Fibroblast of pulmonary artery (primary cell): ENCODE results near the gene DLX3.

ENCODE experiments used
- DNase-seq: peaks from one replicate; pipeline ENCODE4 v3.0.0-alpha.2; 2010; ENCODE audit warnings: low read depth
- H3K4me3 ChIP-seq: replicated peaks from 2 replicates; pipeline ENCODE4 v1.5.1; 2011; ENCODE audit warnings: low read depth, mild to moderate bottlenecking, control low read depth, low read length, moderate library complexity
- CTCF ChIP-seq: IDR thresholded peaks from 2 replicates; pipeline ENCODE4 v1.5.1; 2011; ENCODE audit warnings: mild to moderate bottlenecking, control low read depth, low read length, inconsistent platforms; ENCODE audit errors: missing control alignments

Gene DLX3

GRCh38 chr17:49964303-49964768 is 30.7 kb downstream of the DLX3 start:
- no peak overlapping the region for H3K4me3 ChIP-seq
- DNase-seq, result peak; percentile 3
- no peak for TF ChIP-seq CTCF

GRCh38 chr17:49963626-49964302 is 31.3 kb downstream of the DLX3 start:
- TF ChIP-seq CTCF, result no peak
- DNase-seq, result no peak
- H3K4me3 ChIP-seq, result no peak overlapping the region

GRCh38 chr17:49963309-49963625 is 31.8 kb downstream of the DLX3 start:
- TF ChIP-seq CTCF, result no peak
- H3K4me3 ChIP-seq, result no peak overlapping the region
- DNase-seq, result no peak

- TF ChIP-seq CTCF, result no peak
- no peak for DNase-seq
- H3K4me3 ChIP-seq, result no peak overlapping the region
Measured at GRCh38 chr17:49962599-49963308, 32.3 kb downstream of the DLX3 start.

- no peak for DNase-seq
- H3K4me3 ChIP-seq, result no peak overlapping the region
- TF ChIP-seq CTCF, result no peak
Measured at GRCh38 chr17:49959183-49959935, 35.7 kb downstream of the DLX3 start.

GRCh38 chr17:49958723-49959122 is 36.3 kb downstream of the DLX3 start:
- no peak overlapping the region for H3K4me3 ChIP-seq
- TF ChIP-seq CTCF, result no peak
- no peak for DNase-seq
